Caco-2 (cell line): Measurements from ENCODE around the gene PLCB4. TPM values are rescaled to one million over a fixed set of nuclear protein-coding genes. Genes with fewer than 3 reads are reported as not detected.

Experiments
- BruUV-seq: library from RNA; stranded (reverse); fragments of 400-500 nt; replicated peaks from 2 replicates; lab custom pipeline; 2021; lab: Mats Ljungman, UMichigan
- CTCF ChIA-PET: fragments of 300-600 bp; sonication (Branson Sonifier 250); formaldehyde crosslinking; loops from one replicate; lab custom pipeline; 2022; ENCODE audit warnings: antibody characterized with exemption; lab: Charles Lee
- POLR2A ChIA-PET: fragments of 300-600 bp; sonication (Branson Sonifier 250); formaldehyde crosslinking; loops from one replicate; lab custom pipeline; 2022; ENCODE audit warnings: antibody characterized with exemption; lab: Charles Lee
- DNase-seq, 2 experiments: peaks; one replicate each; pipeline versions ENCODE4 v3.0.0 to v3.0.0-alpha.2; 2020 to 2022
- H3K27me3 ChIP-seq: replicated peaks from 2 replicates; pipeline ENCODE4 v1.6.0; 2011; ENCODE audit warnings: low read length; ENCODE audit not compliant: control insufficient read depth, insufficient read depth
- H3K36me3 ChIP-seq: 2 replicates; pipeline ENCODE4 v1.5.1; 2011; ENCODE audit warnings: low read length; ENCODE audit not compliant: control insufficient read depth, insufficient read depth
- H3K4me1 ChIP-seq: fragments of 250-450 bp; sonication (Bioruptor Pico); 2 replicates; pipeline ENCODE4 v1.5.1; 2020; ENCODE audit warnings: mild to moderate bottlenecking
- H3K4me3 ChIP-seq: 2 replicates; pipeline ENCODE4 v1.5.1; 2011; ENCODE audit warnings: low read depth, mild to moderate bottlenecking, control low read depth, low read length
- H3K9me3 ChIP-seq: fragments of 250-450 bp; sonication (Bioruptor Pico); 2 replicates; pipeline ENCODE4 v1.5.1; 2020; ENCODE audit warnings: mild to moderate bottlenecking, moderate library complexity
- H3K27ac Mint-ChIP-seq: one replicate; pipeline ENCODE4 v1.8.0; 2022; ENCODE audit warnings: mixed read lengths; ENCODE audit not compliant: unreplicated experiment
- H3K27me3 Mint-ChIP-seq: one replicate; pipeline ENCODE4 v1.8.0; 2022; ENCODE audit warnings: mixed read lengths; ENCODE audit not compliant: insufficient read depth, unreplicated experiment
- H3K36me3 Mint-ChIP-seq: one replicate; pipeline ENCODE4 v1.8.0; 2022; ENCODE audit warnings: mild to moderate bottlenecking, mixed read lengths; ENCODE audit not compliant: insufficient read depth, unreplicated experiment
- H3K4me1 Mint-ChIP-seq: one replicate; pipeline ENCODE4 v1.8.0; 2022; ENCODE audit warnings: low read depth, mixed read lengths; ENCODE audit not compliant: unreplicated experiment
- H3K4me3 Mint-ChIP-seq: one replicate; pipeline ENCODE4 v1.8.0; 2022; ENCODE audit warnings: mild to moderate bottlenecking, moderate library complexity, mixed read lengths; ENCODE audit not compliant: unreplicated experiment
- H3K9me3 Mint-ChIP-seq: one replicate; pipeline ENCODE4 v1.8.0; 2022; ENCODE audit warnings: mixed read lengths; ENCODE audit not compliant: unreplicated experiment
- CTCF ChIP-seq, 2 experiments: fragments of 200-600 bp in 1 of 2; IDR thresholded peaks; 1 replicate in 1 of 2; 2 replicates in 1 of 2; pipeline versions ENCODE4 v1.5.1 to v1.8.0; 2011 to 2022; ENCODE audit warnings: antibody characterized with exemption in 1 of 2, control low read depth in 1 of 2, inconsistent platforms in 1 of 2, low read depth in 1 of 2, low read length in 1 of 2, mild to moderate bottlenecking in 1 of 2, moderate library complexity in 1 of 2; ENCODE audit not compliant: insufficient read depth in 1 of 2, severe bottlenecking in 1 of 2, unreplicated experiment in 1 of 2
- intact Hi-C: fragments of 100-400 bp; cut with micrococcal nuclease; formaldehyde crosslinking; loops from one replicate; pipeline ENCODE4 v1.10.0; 2022; ENCODE audit not compliant: unreplicated experiment
- total RNA-seq: library from RNA; stranded (reverse); gene quantifications from 2 replicates; pipeline ENCODE4 v1.2.3, GENCODE V29; 2022

Gene PLCB4
- total RNA-seq, 1 experiment from 2014 or later, result 3.0 TPM

- no peaks in the 10 kb centered on the region for H3K27me3 ChIP-seq
- peaks cover 8% of the 10 kb centered on the region for H3K9me3 Mint-ChIP-seq
- H3K4me3 Mint-ChIP-seq, result no peak overlapping the region
- DNase-seq, result no peak
- CTCF ChIA-PET, result no interaction called here
- H3K27ac Mint-ChIP-seq, result no peak overlapping the region
- peaks cover 3% of the 10 kb centered on the region for H3K27me3 Mint-ChIP-seq
- no peaks in the 10 kb centered on the region for H3K36me3 Mint-ChIP-seq
- no peaks in the 10 kb centered on the region for H3K36me3 ChIP-seq
- no peaks in the 10 kb centered on the region for H3K4me1 Mint-ChIP-seq
- intact Hi-C loops, result no loop called here
- H3K4me1 ChIP-seq, result no peaks in the 10 kb centered on the region
- POLR2A ChIA-PET, result no interaction called here
- TF ChIP-seq CTCF (IDR thresholded peaks at IDR 0.05; ENCODE audit: insufficient read depth in 1 of 2, low read depth in 1 of 2, low read length in 1 of 2, severe bottlenecking in 1 of 2, unreplicated experiment in 1 of 2), result no peak
- peaks cover 5% of the 10 kb centered on the region; the same call in 1 of the 2 replicates for H3K9me3 ChIP-seq
- H3K4me3 ChIP-seq, result no peak overlapping the region
- BruUV-seq, result no TSS peak
Observed at GRCh38 chr20:9140162-9140760, 71.4 kb downstream of the PLCB4 start.

- Histone ChIP-seq H3K36me3 (no peaks in the 10 kb centered on the region), H3K4me1 (no peaks in the 10 kb centered on the region), H3K27me3 (no peaks in the 10 kb centered on the region), H3K4me3 (no peak overlapping the region), H3K9me3 (peaks cover 5% of the 10 kb centered on the region; the same call in 1 of the 2 replicates)
- intact Hi-C loops, result no loop called here
- ChIA-PET POLR2A (no interaction called here), CTCF (no interaction called here)
- H3K4me3 Mint-ChIP-seq, result no peak overlapping the region
- H3K36me3 Mint-ChIP-seq, result no peaks in the 10 kb centered on the region
- DNase-seq, result no peak
- H3K27ac Mint-ChIP-seq, result no peak overlapping the region
- peaks cover 8% of the 10 kb centered on the region for H3K9me3 Mint-ChIP-seq
- BruUV-seq, result no TSS peak
- H3K27me3 Mint-ChIP-seq, result peaks cover 3% of the 10 kb centered on the region
- no peak for TF ChIP-seq CTCF (IDR thresholded peaks at IDR 0.05; ENCODE audit: insufficient read depth in 1 of 2, low read depth in 1 of 2, low read length in 1 of 2, severe bottlenecking in 1 of 2, unreplicated experiment in 1 of 2)
- H3K4me1 Mint-ChIP-seq, result no peaks in the 10 kb centered on the region
Observed at GRCh38 chr20:9141070-9141469, 72.2 kb downstream of the PLCB4 start.

- peaks cover 8% of the 10 kb centered on the region for H3K9me3 Mint-ChIP-seq
Observed at GRCh38 chr20:9141921-9142320, 73.0 kb downstream of the PLCB4 start.

More at GRCh38 chr20:9141921-9142320, 73.0 kb downstream of the PLCB4 start:
- H3K4me3 ChIP-seq, result no peak overlapping the region
- Mint-ChIP-seq H3K27me3 (peaks cover 3% of the 10 kb centered on the region), H3K36me3 (no peaks in the 10 kb centered on the region), H3K27ac (no peak overlapping the region), H3K4me3 (no peak overlapping the region), H3K4me1 (no peaks in the 10 kb centered on the region)
- H3K27me3 ChIP-seq, result no peaks in the 10 kb centered on the region
- H3K9me3 ChIP-seq, result peaks cover 5% of the 10 kb centered on the region; the same call in 1 of the 2 replicates
- ChIA-PET POLR2A (no interaction called here), CTCF (interaction anchor here (0.7 kb wide), 1 partner anchor 354 kb away, joined by 3 read pairs; no protein-coding TSS in a partner anchor)
- no TSS peak for BruUV-seq
- DNase-seq, result no peak
- TF ChIP-seq CTCF (IDR thresholded peaks at IDR 0.05; ENCODE audit: insufficient read depth in 1 of 2, low read depth in 1 of 2, low read length in 1 of 2, severe bottlenecking in 1 of 2, unreplicated experiment in 1 of 2), result no peak
- H3K4me1 ChIP-seq, result no peaks in the 10 kb centered on the region
- intact Hi-C loops, result no loop called here
- H3K36me3 ChIP-seq, result no peaks in the 10 kb centered on the region
